Middle frontal gyrus (tissue), 1 donor: Measurements from ENCODE around the gene MUSK.

ENCODE experiments used
- DNase-seq: peaks from one replicate; pipeline ENCODE4 v3.0.0-alpha.2; 2015; ENCODE audit warnings: low spot score; ENCODE audit errors: extremely low spot score

The MUSK gene

DNA sequence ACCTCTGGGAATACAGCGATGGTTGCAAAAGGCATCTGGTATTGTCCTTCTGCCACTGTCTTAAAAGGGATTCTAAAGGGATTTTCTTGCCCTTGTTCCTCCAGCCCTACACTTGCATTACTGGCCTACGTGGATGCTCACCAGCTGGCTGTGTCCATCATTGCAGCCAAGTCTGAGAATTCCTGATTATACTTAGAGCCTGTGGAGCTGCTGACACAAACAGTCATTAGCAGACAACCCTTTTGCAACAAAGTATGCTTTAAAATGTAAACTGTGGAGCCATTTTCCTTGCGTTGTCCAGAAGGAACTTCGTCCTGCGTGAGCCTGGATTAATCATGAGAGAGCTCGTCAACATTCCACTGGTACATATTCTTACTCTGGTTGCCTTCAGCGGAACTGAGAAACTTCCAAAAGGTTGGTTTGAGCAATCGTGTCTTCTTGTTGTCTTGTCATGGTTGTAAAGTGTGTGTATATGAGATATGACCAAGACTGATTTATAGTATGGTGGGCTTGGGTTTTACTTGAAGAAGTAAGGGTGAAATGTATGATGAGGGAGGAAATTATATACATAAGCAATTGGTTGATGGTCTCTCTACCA lies at the start of gene MUSK:
TSS of gene MUSK (plus strand) at position 222 of the 598 bp plus-strand sequence. CDS start at position 336, 114 bp downstream.
- no peak for DNase-seq

DNA sequence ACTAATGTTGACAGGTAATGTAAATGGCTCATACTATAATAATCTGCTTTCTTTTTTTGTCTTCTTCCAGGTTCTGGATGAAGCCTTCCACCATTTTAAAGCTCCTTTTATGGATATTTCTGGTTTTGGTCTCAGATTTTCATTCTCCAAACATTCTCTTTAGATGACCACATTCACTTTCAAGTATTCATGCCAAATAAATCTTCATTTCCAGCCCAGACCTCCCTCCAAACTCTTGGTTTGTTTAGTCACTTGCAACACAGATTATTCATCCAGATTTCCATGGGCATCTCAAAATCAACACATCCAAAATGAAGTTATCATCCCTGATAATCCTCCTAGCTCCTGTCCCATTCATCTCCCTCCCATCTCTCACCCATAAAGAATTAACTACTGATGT lies 48.8 kb upstream of the MUSK start:
- no peak for DNase-seq

DNA sequence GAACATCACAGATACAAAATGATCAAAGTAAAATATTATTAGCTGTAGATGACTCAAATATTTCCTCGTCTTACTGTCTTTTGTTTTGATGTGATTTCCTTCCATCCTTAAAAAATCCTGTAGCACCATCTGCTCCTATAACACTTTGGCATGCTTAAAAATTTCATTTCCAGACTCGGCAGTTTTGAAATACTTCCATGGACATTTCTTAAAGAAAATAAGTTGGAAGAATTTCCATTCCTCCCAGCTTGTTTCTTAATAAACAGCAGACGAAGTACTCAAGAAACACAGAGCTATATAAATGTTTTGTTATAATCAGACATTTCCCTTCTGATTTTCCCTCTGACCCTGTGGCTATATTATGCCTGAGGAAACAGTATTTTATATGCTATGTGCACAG lies 47.9 kb upstream of the MUSK start:
- DNase-seq = no peak

DNA sequence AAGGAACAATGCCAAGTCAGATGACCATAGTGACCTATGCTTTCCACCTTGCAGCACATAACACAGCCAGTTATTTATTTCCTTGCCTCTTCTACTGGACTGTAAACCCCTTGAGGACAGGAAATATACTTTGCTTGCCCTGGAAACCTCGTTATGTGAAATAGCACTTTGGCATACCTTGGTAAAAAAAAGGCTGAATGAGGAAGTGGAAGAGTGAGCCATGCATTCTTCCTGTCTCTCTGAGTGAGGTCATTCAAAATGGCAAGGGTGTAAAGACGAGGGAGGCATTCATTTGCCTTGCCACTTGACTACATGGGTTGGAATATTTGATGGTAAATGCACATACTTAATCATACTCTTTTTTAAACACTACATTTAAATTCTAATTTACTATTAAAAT lies 46.2 kb upstream of the MUSK start:
- no peak for DNase-seq

DNA sequence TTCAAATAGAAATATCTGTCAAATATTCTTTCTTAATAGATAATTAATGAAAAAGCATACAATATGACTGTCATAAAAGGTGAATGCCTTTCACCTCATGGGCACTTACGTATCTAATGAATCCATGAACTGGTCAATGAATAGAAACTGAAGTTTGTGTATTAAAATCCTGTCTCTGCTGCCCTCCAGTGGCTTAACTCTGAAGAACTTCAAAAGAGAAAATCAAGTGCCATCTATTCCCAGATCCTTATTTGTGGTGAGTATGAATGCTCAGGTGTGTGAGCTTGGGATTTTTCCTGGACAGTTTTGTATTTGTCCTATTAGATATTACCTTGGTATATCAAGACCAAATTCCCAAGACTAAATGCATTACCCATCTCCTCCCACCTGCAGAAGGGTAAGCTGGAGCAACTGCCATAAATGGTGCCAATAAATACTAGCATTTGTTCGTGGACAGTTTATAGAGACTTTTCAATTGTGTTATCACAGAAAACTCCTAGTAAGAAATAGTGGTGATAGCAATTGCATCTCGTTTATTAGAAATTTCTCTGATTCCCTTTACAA lies 45.0 kb upstream of the MUSK start:
- DNase-seq = peak; percentile 84

DNA sequence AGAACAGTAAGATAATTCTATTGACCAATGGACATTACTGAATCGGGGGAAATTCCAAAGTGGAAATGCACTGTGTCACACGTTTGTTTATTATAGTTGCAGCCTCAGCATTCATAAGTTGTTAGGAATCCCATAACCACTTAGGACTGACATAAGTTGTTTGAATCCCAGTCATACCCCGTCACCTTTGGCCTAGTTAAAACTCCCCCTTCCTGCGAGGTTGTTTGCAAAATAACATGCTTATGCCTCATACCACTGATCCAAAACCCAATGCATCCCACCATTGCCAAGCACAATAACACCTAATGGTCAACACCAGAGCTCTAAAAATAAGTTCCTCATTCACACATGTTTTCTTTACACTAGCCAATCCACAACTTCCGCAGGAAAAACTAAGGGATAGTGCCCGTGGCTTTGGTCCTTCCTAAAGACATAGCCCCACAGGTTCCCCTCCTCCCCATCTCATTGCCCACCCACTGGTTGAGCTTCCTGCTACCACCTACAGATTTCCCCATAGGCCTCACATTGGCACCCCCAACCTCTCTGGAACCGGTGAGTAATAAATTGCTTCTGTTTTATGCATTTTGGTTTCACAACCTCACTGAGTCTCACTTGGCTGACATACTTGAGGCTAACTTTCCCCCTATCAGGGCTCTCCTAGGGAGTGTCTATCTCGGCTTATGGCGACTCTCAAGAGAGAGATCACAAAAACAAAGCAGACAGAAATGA lies 42.3 kb upstream of the MUSK start:
- no peak for DNase-seq

DNA sequence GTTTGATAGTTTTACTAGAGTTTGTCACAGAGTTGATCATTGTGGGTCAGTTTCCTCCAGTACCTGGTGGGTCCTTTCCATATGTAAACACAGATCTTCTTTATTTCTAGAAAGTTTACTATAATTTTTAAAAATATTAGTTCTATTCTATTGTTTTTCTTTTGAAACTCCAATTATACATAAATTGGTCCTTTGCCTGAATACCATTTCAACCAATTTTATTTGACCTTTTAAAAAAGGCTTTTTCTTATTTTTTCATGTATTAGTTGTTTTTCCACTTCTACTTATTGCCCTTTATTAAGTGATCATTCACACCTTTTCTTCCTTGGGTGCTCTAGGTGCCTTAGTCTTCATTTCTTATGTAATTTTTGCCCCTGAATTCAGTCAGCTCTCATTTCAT lies 33.0 kb upstream of the MUSK start:
- no peak for DNase-seq

DNA sequence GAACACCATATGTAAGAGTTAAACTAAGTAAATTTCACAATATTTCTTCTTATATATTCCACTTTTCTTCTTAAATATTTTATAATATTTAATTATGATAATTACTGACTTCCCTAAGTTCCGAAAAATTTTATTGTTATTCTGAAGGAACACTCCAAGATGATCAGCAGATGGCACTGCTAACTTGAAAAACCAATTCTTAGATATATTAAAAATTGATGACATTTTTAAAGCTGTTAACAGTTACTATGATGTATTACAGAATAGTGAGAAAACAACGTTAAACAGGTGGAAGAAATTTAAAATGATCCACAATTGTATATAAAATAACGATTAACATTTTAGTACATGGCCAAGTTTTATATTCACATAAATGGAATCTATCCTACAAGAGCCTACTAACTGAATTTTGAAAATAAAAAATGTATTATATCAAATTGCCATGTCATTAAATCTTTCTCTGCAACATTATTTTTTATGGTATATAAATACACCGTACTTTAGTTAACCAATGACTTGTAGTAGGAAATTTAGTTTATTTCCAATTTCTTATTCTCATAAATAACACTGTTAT lies 30.1 kb upstream of the MUSK start:
- DNase-seq = no peak

DNA sequence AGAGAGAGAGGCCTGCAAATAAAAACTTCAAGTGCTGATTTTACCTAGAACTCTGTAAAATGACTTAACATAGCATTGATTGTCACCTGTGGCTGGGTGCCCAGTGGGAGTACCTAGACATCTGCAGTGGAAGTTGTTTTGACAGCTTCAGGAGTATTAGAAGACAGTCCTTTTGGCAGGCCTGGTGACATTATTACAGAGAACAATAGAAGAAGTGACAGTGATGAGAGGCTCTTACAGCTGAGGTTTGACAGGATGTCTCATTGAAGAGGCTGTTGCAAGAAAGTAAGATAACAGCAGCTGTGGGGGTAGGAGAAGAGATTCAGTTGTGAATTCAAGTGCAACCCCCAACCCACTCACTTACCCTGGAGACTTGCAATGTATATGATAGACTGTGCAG lies 27.9 kb upstream of the MUSK start:
- no peak for DNase-seq

DNA sequence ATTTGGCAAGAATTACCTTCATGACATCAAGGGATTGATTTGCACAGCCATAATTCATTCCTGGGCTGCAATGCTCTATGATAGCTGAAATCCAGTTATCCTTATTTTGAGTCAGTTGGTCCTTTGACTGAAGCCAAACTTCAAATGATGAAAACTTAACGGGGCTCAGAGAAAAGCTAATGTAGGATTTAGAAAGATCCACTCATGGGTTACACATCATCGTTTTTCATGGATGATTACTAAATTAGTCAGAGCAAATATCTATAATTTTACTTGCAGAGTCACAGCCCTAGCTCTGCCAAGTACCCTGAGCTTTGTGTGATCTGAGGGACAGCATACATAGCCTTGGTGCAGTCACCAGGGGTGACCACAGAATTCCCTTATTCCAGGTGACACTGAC lies 27.3 kb upstream of the MUSK start:
- no peak for DNase-seq

DNA sequence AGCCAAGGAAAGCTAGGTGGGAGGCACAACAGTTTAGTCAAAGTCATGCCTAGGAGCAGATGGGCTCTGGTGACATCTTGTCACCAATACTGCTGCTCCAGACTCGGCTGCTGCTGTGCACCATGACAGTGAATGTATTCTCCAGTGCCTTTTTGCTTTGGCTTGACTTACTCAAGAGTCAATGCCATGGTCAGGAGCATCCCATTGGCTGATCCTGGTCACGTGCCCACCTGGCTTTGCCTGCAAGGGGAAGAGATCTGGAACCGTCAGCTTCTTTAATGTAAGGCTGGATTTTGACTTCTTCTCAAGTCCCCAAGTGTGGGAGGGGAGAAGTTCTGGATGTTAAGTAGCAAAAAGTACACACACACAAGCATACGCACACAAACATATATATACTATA lies 19.9 kb upstream of the MUSK start:
- no peak for DNase-seq

DNA sequence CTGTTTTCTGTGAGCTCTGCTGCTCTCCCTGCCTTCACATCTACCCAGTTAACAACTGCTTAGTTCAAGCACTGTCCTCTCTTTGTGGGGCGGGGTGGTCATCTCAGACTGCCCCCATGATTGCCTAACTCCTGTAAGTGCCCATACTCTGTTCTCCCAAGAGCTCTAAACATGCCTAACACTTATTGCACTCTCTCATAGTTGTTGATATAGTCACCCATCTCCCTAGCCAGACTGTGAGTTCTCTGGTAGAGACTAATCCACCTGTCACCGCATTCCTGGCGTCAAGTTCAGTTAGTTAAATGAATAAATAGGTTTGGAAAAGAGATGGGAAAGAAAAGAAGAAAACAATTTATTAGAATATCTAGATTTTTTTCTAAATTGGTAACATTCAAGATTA lies 18.3 kb upstream of the MUSK start:
- no peak for DNase-seq

DNA sequence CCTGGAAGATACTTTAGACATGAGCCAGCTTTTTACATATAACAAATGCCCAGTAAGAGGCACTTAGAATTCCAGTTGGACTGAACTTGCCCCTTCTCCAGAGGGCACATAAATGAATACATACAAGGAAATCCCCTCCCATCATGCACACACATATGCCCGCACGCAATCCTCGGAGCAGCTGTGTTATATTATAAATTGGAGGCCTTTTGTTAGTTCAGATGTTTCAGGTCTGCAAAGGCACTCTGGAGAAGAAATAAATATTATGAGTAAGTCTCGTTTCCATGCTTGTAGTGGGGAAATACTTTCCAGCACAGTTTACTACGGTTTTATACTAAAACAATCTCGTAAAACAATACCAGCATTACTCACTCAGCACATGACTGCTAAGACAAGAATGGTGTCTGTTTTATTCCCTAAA lies 17.6 kb upstream of the MUSK start:
- DNase-seq = peak; percentile 30

DNA sequence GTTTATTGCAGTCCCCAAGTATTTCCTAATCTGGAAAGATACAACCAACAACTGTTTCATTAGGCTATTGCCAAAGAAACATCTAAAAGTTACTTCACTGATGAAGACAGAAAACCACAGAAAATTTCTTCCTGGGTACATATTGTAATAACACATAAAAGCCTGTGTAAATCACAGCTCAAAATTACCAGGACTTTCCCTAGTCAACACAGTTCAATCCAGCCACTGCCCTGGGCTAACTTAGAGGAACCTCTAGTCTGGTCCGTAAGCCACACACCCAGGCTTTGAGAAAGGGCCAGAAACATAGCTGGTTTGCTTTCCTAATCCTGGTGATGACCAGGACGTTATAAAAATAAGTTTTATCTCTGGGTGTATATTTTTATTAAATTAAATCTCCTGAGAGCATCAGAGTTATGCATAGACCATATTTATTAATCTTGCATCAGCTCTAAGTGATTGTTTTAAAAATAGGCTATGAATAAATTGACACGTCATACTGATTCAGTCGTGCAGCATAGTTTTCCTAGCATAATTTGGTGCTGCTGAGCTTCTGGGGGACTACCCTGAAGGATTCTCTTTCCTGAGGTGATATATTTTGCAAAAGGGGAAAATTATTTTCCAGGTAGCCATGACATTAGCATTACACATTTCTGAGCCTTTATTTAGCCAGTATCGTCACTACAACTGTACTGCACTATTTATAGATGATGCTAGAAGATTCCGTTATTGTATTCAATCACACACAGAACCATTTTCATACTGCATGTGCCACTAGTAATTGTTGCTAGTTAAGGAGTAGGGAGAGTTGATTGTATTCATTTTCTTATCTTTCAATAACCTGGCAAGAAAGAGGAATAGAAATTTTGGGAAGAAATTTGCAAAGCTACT lies 12.6 kb upstream of the MUSK start:
- no peak for DNase-seq

DNA sequence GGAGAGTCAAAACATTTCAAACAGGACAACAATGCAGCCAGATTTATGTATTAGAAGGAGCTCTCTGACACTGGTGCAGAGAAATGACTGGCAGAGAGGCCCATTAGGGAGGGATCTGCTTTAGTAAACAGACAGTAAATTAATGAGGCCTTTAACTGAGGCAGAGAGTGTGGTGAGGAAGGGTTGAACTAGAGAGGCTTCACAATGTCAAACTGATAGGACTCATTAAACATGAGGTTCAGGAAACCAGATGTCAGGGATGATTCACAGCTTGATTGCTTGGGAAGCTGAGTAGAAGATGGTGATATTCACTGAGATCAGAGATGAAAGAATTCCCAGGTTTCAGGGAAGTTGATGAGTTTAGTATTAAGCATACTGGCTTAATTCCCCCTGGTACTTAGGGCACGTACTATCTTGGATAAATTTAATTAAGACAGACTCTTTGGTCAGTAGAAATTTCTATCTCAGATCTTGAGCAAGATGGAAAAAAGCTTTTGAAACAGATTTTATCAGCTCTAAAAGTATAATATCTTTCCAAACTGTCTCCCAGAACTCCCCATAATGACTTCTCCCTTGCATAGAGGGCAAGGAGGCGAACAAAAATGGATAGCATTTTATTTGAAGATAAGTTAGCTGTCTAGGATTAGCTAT lies 8.6 kb upstream of the MUSK start:
- DNase-seq = no peak

DNA sequence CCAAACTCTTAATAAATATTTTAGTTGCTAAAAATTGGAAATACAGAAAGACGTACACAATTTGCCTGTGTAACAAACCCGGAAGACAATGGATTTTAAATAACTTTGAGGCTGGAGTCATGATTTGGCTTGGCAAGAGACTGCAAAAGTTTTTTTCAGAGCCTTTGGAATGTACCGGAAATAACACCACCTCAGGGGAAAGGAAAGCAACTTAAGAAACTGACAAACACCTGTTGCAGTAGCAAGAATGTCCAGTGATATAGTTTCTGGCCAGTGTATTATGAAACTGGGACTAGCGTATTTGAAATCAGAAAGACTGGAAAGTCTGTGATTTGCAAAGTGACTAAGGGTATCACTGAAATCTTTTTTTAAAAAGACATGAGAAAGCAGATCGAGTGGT lies 842 bp downstream of the MUSK start:
- no peak for DNase-seq

DNA sequence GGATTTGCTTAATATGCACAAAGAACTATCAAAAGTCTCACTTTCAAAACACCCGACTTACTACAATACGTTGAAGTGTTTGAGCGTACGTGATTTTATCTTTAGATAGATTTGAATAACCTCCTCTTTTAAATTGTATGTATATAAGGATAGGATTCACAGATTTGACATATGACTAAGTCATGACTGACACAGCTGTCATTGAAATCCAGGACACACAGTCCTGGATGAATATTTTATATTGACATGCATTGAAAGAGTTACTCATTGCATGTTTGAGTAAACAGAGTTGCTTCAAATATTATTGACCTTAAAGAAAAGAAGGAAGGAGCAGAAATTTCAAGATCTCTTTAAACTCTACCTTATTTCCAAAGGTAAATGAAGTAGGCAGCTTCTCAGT lies 3.3 kb downstream of the MUSK start:
- DNase-seq = no peak

DNA sequence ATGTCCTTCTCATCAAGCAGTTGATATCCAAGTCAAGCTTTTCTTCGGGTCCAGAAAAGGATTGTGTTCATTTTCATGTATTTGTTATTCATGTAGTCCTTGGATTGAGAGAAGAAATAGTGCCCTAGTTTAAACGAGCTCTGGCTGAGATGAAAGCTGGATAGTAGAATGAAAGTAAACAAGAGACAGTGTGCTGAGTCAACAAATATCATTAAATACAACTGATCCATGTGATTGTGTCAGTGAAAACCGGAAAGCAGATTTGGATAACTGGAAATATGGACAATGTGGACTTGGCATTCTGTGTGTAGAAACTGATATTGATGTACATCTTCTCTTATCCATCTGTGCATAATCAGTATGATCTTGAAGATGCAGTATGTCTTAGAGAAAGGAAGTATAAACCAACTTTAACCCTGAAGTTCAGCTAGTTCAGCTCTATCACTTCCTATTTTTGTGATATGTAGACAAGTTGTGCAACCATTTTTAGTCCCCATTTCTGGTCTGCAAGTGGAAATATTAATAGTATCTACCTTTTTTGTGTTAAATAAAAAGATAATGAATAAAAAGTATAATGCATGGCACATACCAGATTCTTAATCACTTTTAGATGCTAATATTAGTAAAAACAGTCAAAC lies 4.4 kb downstream of the MUSK start:
- DNase-seq = no peak

DNA sequence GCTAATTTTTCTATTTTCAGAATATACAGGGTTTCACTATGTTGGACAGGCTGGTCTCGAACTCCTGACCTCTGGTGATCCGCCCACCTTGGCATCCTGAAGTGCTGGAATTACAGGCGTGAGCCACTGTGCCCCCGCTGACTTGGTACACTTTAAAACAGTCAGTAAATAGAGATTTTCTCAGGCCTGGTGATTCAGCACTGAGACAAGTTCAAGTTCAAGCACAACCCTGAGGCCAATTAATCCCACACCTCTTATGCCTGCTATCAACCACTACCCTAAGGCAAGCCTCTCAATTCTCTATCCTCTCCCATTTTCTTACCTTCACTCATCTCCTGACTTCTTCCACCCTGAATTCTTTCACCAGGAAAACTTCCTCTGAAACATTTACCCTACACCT lies 18.9 kb downstream of the MUSK start:
- no peak for DNase-seq

DNA sequence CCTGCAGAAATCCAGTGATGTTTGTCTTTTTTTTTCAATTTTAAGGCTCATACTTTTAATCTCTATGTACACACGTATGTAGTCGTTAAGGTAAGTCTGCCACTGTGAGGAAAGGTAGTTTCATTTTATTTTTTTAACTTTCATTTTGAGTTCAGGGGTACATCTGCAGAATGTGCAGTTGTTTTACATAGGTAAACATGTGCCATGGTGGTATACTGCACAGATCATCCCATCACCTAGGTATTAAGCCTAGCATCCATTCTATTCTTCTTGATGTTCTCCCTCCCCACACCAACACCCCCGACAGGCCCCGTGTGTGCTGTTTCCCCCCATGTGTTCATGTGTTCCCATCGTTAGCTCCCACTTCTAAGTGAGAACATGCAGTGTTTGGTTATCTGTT lies 19.7 kb downstream of the MUSK start:
- no peak for DNase-seq
